Tibial artery (tissue), 4 donors: Measurements from ENCODE around the gene SSU72.

Experiments
- DNase-seq, 2 donors: peaks; one replicate each; pipeline ENCODE4 v3.0.0-alpha.2; 2019
- H3K27ac ChIP-seq, 2 donors: fragments of 200-600 bp; sonication (generic) in 1 of 2; 1 replicate in 1 of 2; 2 replicates in 1 of 2; pipeline ENCODE4 v1.5.1; 2018 to 2019; ENCODE audit warnings: mild to moderate bottlenecking in 1 of 2
- H3K27me3 ChIP-seq, 2 donors: fragments of 200-600 bp; sonication (generic) in 1 of 2; one replicate each; pipeline versions ENCODE4 v1.5.1 to v1.6.0; 2016 to 2019
- H3K36me3 ChIP-seq, 3 donors: fragments of 200-600 bp; sonication (generic) in 2 of 3; one replicate each; pipeline ENCODE4 v1.5.1; 2016 to 2019; ENCODE audit warnings: mild to moderate bottlenecking in 2 of 3
- H3K4me1 ChIP-seq, 4 donors: fragments of 200-600 bp; sonication (generic) in 2 of 4; 1 replicate in 3 of 4; 2 replicates in 1 of 4; pipeline ENCODE4 v1.5.1; 2016 to 2019
- H3K4me3 ChIP-seq, 2 donors: fragments of 200-600 bp; sonication (generic) in 1 of 2; 1 replicate in 1 of 2; 2 replicates in 1 of 2; pipeline ENCODE4 v1.5.1; 2018 to 2019; ENCODE audit warnings: mild to moderate bottlenecking in 2 of 2
- H3K9me3 ChIP-seq, 3 donors: fragments of 200-600 bp; sonication (generic) in 1 of 3; one replicate each; pipeline ENCODE4 v1.5.1; 2016 to 2019
- intact Hi-C: fragments of 100-400 bp; cut with DNase I; formaldehyde crosslinking; loops from one replicate; pipeline ENCODE4 v1.15.0; 2023; ENCODE audit warnings: low total_unique reads
- TF ChIP-seq, protein P1 (sequence below), 2 experiments: fragments of 200-600 bp in 1 of 2; fragments of 450-650 bp in 1 of 2; IDR thresholded peaks; one replicate each; pipeline ENCODE4 v1.5.1; 2017 to 2019; ENCODE audit warnings: antibody characterized with exemption in 2 of 2, mild to moderate bottlenecking in 1 of 2, moderate library complexity in 1 of 2

Gene SSU72

GRCh38 chr1:1569341-1569740, 5.3 kb downstream of the SSU72 start:
- Histone ChIP-seq H3K4me3 (no peak overlapping the region), H3K27me3 (no peaks in the 10 kb centered on the region), H3K36me3 (peaks cover 5 to 39% (median 13%) of the 10 kb centered on the region in 3 donors), H3K9me3 (no peaks in the 10 kb centered on the region), H3K27ac (no peak overlapping the region), H3K4me1 (peaks cover 0 to 50% (median 26%) of the 10 kb centered on the region in 4 donors)
- no peak for DNase-seq
- intact Hi-C loops = no loop called here
- TF ChIP-seq, protein P1, sequence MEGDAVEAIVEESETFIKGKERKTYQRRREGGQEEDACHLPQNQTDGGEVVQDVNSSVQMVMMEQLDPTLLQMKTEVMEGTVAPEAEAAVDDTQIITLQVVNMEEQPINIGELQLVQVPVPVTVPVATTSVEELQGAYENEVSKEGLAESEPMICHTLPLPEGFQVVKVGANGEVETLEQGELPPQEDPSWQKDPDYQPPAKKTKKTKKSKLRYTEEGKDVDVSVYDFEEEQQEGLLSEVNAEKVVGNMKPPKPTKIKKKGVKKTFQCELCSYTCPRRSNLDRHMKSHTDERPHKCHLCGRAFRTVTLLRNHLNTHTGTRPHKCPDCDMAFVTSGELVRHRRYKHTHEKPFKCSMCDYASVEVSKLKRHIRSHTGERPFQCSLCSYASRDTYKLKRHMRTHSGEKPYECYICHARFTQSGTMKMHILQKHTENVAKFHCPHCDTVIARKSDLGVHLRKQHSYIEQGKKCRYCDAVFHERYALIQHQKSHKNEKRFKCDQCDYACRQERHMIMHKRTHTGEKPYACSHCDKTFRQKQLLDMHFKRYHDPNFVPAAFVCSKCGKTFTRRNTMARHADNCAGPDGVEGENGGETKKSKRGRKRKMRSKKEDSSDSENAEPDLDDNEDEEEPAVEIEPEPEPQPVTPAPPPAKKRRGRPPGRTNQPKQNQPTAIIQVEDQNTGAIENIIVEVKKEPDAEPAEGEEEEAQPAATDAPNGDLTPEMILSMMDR (IDR thresholded peaks at IDR 0.05) = no peak

DNA sequence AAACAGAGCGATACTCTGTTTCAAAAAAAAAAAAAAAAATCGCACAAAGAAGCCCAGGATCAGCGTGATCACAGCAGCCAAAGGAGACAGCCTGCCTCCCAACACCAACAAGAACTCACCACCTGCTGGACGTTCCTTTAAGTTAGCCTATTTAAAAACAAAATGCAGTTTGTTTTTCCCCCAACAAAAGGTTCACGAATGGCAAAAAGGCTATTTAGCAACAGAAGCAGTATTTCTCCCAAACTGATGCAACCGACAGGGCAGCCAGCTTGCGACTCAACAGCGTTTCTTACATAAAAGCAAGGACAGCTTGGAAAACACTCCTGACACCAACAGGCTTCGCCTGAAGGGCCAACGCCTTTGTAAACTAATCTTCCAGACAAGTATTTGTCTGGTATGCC, 6.8 kb downstream of the SSU72 start:
- intact Hi-C loops = no loop called here
- TF ChIP-seq, protein P1 (IDR thresholded peaks at IDR 0.05) = no peak
- Histone ChIP-seq H3K4me1 (peaks cover 0 to 42% (median 21%) of the 10 kb centered on the region in 4 donors), H3K36me3 (peaks cover 19 to 53% (median 27%) of the 10 kb centered on the region in 3 donors), H3K27ac (no peak overlapping the region), H3K27me3 (no peaks in the 10 kb centered on the region), H3K4me3 (no peak overlapping the region), H3K9me3 (no peaks in the 10 kb centered on the region)
- DNase-seq = no peak

DNA sequence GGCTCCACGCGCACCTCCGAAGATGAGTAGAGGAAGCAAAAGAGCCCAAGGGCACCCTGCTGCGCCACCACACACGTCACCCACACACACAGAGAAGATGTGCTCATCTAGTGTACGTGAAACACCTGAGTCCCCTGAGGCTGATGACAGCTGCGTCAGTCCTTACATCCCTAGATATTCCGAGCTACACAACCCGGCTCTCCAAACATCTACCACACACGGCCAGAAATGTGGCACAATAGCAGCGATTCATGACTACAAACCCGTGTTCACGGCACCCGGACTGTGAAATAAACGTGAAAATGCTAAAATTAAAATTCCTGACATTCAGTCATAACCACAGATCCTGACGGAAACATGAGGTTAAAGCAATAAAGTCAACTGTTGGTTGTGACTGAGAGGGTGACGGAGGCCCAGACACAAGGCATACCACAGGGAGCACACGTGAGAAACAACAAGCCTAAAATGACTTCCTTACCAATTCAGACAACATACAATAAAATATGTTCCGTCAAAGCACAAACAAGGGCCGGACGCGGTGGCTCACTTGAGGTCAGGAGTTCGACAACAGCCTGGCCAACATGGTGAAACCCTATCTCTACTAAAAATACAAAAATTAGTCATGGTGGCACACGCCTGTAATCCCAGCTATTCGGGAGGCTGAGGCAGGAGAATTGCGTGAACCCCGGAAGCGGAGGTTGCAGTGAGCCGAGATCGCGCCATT, 7.3 kb downstream of the SSU72 start:
- DNase-seq = no peak
- intact Hi-C loops = no loop called here

GRCh38 chr1:1565340-1565739, 9.3 kb downstream of the SSU72 start:
- H3K27me3 ChIP-seq = no peaks in the 10 kb centered on the region
- peaks cover 27 to 73% (median 52%) of the 10 kb centered on the region in 3 donors for H3K36me3 ChIP-seq
- H3K9me3 ChIP-seq = no peaks in the 10 kb centered on the region
- intact Hi-C loops = no loop called here
- H3K4me1 ChIP-seq = peaks cover 0 to 22% (median 13%) of the 10 kb centered on the region in 4 donors
- H3K27ac ChIP-seq = no peak overlapping the region
- TF ChIP-seq, protein P1 (IDR thresholded peaks at IDR 0.05) = no peak
- no peak overlapping the region for H3K4me3 ChIP-seq
- no peak for DNase-seq

More for the DNA sequence above, 7.3 kb downstream of the SSU72 start:
- Histone ChIP-seq H3K4me3 (no peak overlapping the region), H3K27ac (no peak overlapping the region), H3K27me3 (no peaks in the 10 kb centered on the region), H3K9me3 (no peaks in the 10 kb centered on the region), H3K36me3 (peaks cover 25 to 59% (median 32%) of the 10 kb centered on the region in 3 donors), H3K4me1 (peaks cover 0 to 36% (median 18%) of the 10 kb centered on the region in 4 donors)
- TF ChIP-seq, protein P1 (IDR thresholded peaks at IDR 0.05) = no peak

DNA sequence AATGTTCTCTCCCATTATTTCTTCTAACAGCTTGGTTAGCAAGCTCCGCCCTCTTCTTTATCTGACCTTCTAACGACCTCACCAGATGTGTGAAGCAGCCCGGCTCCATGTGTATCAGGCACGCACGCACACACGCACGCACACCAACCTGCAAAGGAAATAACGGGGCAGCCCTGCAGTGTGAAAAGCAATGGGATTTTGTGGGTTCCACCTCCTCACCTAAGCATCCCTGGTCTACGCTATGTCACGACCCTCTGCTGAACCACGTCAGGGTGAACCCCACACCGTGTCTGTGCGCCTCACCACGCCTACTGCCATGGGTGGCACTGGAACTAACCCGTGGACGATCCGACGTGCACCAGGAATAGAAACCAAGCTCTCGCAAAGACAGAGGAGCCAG, 10.4 kb downstream of the SSU72 start:
- peaks cover 27 to 72% (median 58%) of the 10 kb centered on the region in 3 donors for H3K36me3 ChIP-seq
- TF ChIP-seq, protein P1 (IDR thresholded peaks at IDR 0.05) = no peak
- H3K27ac ChIP-seq = no peak overlapping the region
- peaks cover 0 to 12% (median 6%) of the 10 kb centered on the region in 4 donors for H3K4me1 ChIP-seq
- H3K27me3 ChIP-seq = no peaks in the 10 kb centered on the region
- H3K4me3 ChIP-seq = no peak overlapping the region
- DNase-seq = no peak
- no peaks in the 10 kb centered on the region for H3K9me3 ChIP-seq
- intact Hi-C loops = no loop called here
